Pancreas (tissue), 10 donors: ENCODE results near the gene RYR3. TPM values are rescaled to one million over a fixed set of nuclear protein-coding genes. Genes with fewer than 3 reads are reported as not detected.

Experiments
- ATAC-seq, 4 donors: fragments of 200-7000 bp; cut with Tn5 transposase; one replicate each; pipeline versions ENCODE4 v1.8.0 to v1.9.1; 2020; ENCODE audit warnings: mild to moderate bottlenecking in 4 of 4, moderate library complexity in 4 of 4
- DNase-seq, 6 donors: peaks; one replicate each; pipeline ENCODE4 v3.0.0-alpha.2; 2020
- FAIRE-seq: peaks from 2 replicates; lab custom pipeline; 2012; peaks lifted over from hg19 to GRCh38; lab: Jason Lieb, UNC
- H3K27ac ChIP-seq, 4 donors: fragments of 200-600 bp; sonication (generic); 1 replicate in 3 of 4; 2 replicates in 1 of 4; pipeline versions ENCODE4 v1.5.0 to v1.8.0; 2020
- H3K27me3 ChIP-seq, 4 donors: fragments of 200-600 bp; one replicate each; pipeline ENCODE4 v1.8.0; 2021
- H3K36me3 ChIP-seq, 3 donors: fragments of 200-600 bp; sonication (generic) in 1 of 3; one replicate each; pipeline versions ENCODE4 v1.5.0 to v1.8.0; 2020 to 2021
- H3K4me1 ChIP-seq, 3 donors: fragments of 200-600 bp; one replicate each; pipeline ENCODE4 v1.8.0; 2021
- H3K4me3 ChIP-seq, 4 donors: fragments of 200-600 bp; sonication (generic) in 2 of 4; one replicate each; pipeline versions ENCODE4 v1.5.0 to v1.8.0; 2020 to 2021
- H3K9me3 ChIP-seq, 4 donors: fragments of 200-600 bp; one replicate each; pipeline ENCODE4 v1.8.0; 2021
- CTCF ChIP-seq, 4 donors: fragments of 200-600 bp; sonication (generic) in 3 of 4; IDR thresholded peaks; one replicate each; pipeline versions ENCODE4 v1.5.0 to v1.8.0; 2021; ENCODE audit warnings: antibody characterized with exemption in 4 of 4
- WGBS, 2 donors: extraction: QIAGEN DNeasy Blood & Tissue Kit; methylation state at CpG; one replicate each; pipeline ENCODE4 v1.1.7; 2013; 5-methylcytosine and 5-hydroxymethylcytosine counted together
- intact Hi-C, 3 donors: fragments of 100-400 bp; cut with DNase I; formaldehyde crosslinking; loops; one replicate each; pipeline versions ENCODE4 v1.11.1 to v1.14.2; 2022
- polyA plus RNA-seq, 2 donors: library from polyadenylated mRNA; stranded (reverse); fragments of 200-250 nt; gene quantifications; one replicate each; pipeline ENCODE4 v1.2.3, GENCODE V29; 2013
- total RNA-seq, 6 donors: library from RNA; stranded (reverse); fragmentation: NEBNext Ultra II Directional in 4 of 6; extraction: Animal tissue kit (Norgen Biotek cat#: 25700) in 4 of 6; gene quantifications; one replicate each; pipeline versions ENCODE4 v1.2.1 to v1.2.4, GENCODE V29; 2021 to 2023
- donor health status: healthy with polysubstance abuse.
- donor health status: DM: no; HTN: no; CAD: no; lungs with moderate emphysema.
- donor health status: DM: no; HTN: no; CAD: no.
- donor health status: control.
- donor health status: control.
- donor health status: Bipolar disorder and iron deficiency.
- donor health status: DM: yes; HTN: yes; CAD: no.
- donor health status: DM: no; HTN: no; CAD: no.
- donor health status: DM: no; HTN: no; CAD: no.
- donor health status: DM: yes; HTN: yes; CAD: no.

RYR3 gene
- total and polyA plus RNA-seq, 8 donors: 0.03 to 0.52 (median 0.13) TPM

- intact Hi-C loops: no loop called here
- DNase-seq (no peak), ATAC-seq (no peak), FAIRE-seq (no peak)
- Histone ChIP-seq H3K4me1 (no peaks in the 10 kb centered on the region), H3K4me3 (no peak overlapping the region), H3K27ac (no peak overlapping the region), H3K9me3 (no peaks in the 10 kb centered on the region), H3K27me3 (no peaks in the 10 kb centered on the region), H3K36me3 (no peaks in the 10 kb centered on the region)
- 74 to 86% methylated on average over 6 of the region's 6 CpGs for WGBS, 2 donors
- TF ChIP-seq CTCF (IDR thresholded peaks at IDR 0.05): no peak
Observed at GRCh38 chr15:33279613-33280205, 31.1 kb upstream of the RYR3 start.

DNA sequence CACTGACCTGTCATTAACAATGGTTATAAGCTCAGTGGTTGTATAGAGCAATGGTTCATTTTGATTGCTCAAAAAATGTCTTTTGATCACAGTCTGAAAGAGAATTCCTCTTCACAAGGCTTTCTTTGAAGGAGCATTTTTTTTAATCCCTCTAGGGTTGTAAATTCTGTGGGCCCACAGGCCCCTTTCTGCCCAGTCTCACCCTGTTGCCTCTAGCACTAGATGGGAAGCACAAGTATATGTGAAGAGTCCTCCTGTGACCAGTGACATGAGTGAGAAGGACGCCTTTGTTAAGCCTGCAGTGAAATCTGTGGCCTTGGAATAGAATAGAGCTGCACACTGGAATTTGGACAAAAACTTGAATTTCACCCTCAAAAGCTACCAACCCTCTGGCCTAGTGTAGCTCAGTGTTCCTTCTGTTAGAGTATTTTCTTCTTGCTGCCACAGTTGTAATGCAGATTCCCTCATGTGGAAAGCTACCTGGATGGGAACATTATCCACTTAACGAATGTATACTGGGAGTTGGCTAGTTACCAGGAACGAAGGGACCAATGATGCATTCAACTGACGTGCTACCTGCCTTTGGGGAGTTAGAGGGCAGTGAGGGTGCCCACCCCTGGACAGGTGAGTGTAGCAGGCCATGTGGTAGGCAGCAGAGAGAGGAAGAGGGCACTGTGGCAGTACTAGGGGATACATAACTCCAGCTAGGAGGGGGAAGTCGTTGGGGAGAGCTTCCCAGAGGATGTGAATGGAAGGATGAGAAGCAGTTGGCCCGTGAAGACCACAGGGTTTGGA lies 28.3 kb upstream of the RYR3 start:
- intact Hi-C loops: no loop called here
- TF ChIP-seq CTCF (IDR thresholded peaks at IDR 0.05): no peak
- H3K9me3 ChIP-seq: no peaks in the 10 kb centered on the region
- WGBS, 2 donors: 48 to 56% methylated on average over 6 of the region's 6 CpGs
- H3K4me3 ChIP-seq: no peak overlapping the region
- DNase-seq (no peak), FAIRE-seq (no peak), ATAC-seq (no peak)
- no peaks in the 10 kb centered on the region for H3K4me1 ChIP-seq
- no peaks in the 10 kb centered on the region for H3K36me3 ChIP-seq
- no peaks in the 10 kb centered on the region for H3K27me3 ChIP-seq
- no peak overlapping the region for H3K27ac ChIP-seq

DNA sequence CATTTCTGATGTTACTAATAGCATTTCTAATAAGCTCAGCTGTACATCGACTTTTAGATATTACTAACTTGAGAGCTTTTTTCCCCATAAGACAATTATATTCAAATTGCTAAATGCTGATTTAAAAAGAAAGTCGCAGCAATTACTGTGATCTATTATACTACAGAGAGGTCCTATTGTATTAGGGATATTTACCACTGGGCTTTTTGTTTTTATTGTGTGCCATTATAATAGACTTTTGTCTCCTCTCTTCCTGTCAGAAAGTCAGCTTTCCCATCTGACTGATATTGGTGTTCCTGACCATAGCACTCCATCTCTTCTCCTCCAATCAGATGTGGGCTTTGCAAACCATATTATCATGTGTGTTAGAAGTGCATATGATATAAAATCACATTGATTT lies 27.2 kb upstream of the RYR3 start:
- no peaks in the 10 kb centered on the region for H3K9me3 ChIP-seq
- no peaks in the 10 kb centered on the region for H3K27me3 ChIP-seq
- no peaks in the 10 kb centered on the region for H3K36me3 ChIP-seq
- FAIRE-seq (no peak), ATAC-seq (no peak), DNase-seq (no peak)
- H3K4me3 ChIP-seq: no peak overlapping the region
- intact Hi-C loops: no loop called here
- no peaks in the 10 kb centered on the region for H3K4me1 ChIP-seq
- no peak for TF ChIP-seq CTCF (IDR thresholded peaks at IDR 0.05)
- WGBS, 2 donors: 82 to 85% methylated on average over 2 of the region's 2 CpGs
- no peak overlapping the region for H3K27ac ChIP-seq

DNA sequence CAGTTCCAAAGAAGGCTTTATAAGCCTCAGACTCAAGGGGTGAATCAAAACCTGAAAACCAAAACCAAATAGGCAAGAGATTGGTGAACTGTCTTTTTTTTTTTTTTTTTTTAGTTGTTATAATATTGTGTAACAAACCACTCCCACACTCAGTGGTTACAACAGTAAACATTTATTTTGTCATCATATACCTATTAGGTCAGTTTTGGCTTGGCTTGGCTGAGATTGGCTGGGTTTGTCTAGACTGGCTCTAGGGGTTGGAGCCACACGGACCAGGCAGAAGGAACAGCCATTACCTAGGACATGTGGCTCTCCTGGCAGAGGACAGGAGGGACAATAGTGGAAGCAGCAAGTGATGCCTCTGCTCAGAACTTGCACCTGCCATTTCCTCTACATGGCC lies 26.4 kb upstream of the RYR3 start:
- no peak overlapping the region for H3K4me3 ChIP-seq
- H3K27me3 ChIP-seq: no peaks in the 10 kb centered on the region
- no peak for DNase-seq
- FAIRE-seq: no peak
- H3K27ac ChIP-seq: no peak overlapping the region
- intact Hi-C loops: no loop called here
- 54 to 75% methylated on average over 1 of the region's 1 CpG for WGBS, 2 donors
- ATAC-seq: no peak
- no peaks in the 10 kb centered on the region for H3K9me3 ChIP-seq
- no peaks in the 10 kb centered on the region for H3K4me1 ChIP-seq
- no peak for TF ChIP-seq CTCF (IDR thresholded peaks at IDR 0.05)
- no peaks in the 10 kb centered on the region for H3K36me3 ChIP-seq
